D341Med (cell line): ENCODE results near the gene VOPP1.

Experiments
- DNase-seq: peaks from one replicate; pipeline ENCODE4 v3.0.0; 2012; ENCODE audit warnings: low spot score

The VOPP1 gene

GRCh38 chr7:55468495-55468894 is 103.8 kb downstream of the VOPP1 start:
- DNase-seq = no peak

- DNase-seq = no peak
Observed at GRCh38 chr7:55467047-55467593, 105.2 kb downstream of the VOPP1 start.

- DNase-seq = no peak
Observed at GRCh38 chr7:55465691-55466090, 106.6 kb downstream of the VOPP1 start.

- DNase-seq = no peak
Observed at GRCh38 chr7:55464422-55464821, 107.9 kb downstream of the VOPP1 start.

GRCh38 chr7:55463686-55464262 is 108.5 kb downstream of the VOPP1 start:
- DNase-seq = no peak

GRCh38 chr7:55458351-55458750 is 114.0 kb downstream of the VOPP1 start:
- no peak for DNase-seq

GRCh38 chr7:55457801-55458200 is 114.5 kb downstream of the VOPP1 start:
- no peak for DNase-seq

- no peak for DNase-seq
Observed at GRCh38 chr7:55452971-55453370, 119.3 kb downstream of the VOPP1 start.

GRCh38 chr7:55449992-55450535 is 122.2 kb downstream of the VOPP1 start:
- DNase-seq = no peak

- DNase-seq = no peak
Observed at GRCh38 chr7:55449205-55449991, 122.9 kb downstream of the VOPP1 start.

GRCh38 chr7:55448526-55448925 is 123.8 kb downstream of the VOPP1 start:
- DNase-seq = no peak

GRCh38 chr7:55444786-55445185 is 127.5 kb downstream of the VOPP1 start:
- no peak for DNase-seq

- DNase-seq = no peak
Observed at GRCh38 chr7:55441774-55442522, 130.4 kb downstream of the VOPP1 start.

GRCh38 chr7:55441002-55441401 is 131.3 kb downstream of the VOPP1 start:
- DNase-seq = no peak

- DNase-seq = no peak
Observed at GRCh38 chr7:55440040-55440690, 132.1 kb downstream of the VOPP1 start.

GRCh38 chr7:55439627-55440026 is 132.7 kb downstream of the VOPP1 start:
- no peak for DNase-seq

- DNase-seq = no peak
Observed at GRCh38 chr7:55438757-55439525, 133.4 kb downstream of the VOPP1 start.

GRCh38 chr7:55438085-55438756 is 134.1 kb downstream of the VOPP1 start:
- no peak for DNase-seq

GRCh38 chr7:55437375-55437774 is 134.9 kb downstream of the VOPP1 start:
- no peak for DNase-seq

- DNase-seq = no peak
Observed at GRCh38 chr7:55436457-55436856, 135.8 kb downstream of the VOPP1 start.

GRCh38 chr7:55435466-55435865 is 136.8 kb downstream of the VOPP1 start:
- no peak for DNase-seq
